GM12801 (cell line): ENCODE results near the gene COL15A1.

Experiments used
- TF ChIP-seq, protein P1 (sequence below): IDR thresholded peaks from one replicate; pipeline ENCODE4 v1.5.1; 2011; ENCODE audit warnings: control low read depth; ENCODE audit not compliant: insufficient read length; ENCODE audit errors: extremely low read depth

COL15A1 gene

DNA sequence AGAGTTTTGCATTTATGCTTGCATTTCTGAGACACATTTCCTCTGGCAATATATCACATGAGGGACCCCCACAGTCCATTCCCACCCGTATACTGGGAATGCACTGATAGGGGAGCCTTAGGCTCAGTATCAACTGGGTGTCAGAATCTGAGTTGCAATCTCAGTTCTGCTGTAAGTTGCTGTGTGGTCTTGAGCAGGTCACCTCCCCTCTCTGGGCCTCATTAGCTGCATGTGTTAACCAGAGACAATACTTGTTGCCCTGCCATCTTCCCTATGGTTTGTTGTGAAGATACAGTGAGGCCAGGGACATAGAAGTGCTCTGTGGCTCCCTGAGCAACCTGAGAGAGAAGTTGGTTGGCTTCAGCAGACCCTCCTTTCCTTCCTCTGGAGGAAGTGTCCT, 105.5 kb downstream of the COL15A1 start:
- TF ChIP-seq, protein P1, sequence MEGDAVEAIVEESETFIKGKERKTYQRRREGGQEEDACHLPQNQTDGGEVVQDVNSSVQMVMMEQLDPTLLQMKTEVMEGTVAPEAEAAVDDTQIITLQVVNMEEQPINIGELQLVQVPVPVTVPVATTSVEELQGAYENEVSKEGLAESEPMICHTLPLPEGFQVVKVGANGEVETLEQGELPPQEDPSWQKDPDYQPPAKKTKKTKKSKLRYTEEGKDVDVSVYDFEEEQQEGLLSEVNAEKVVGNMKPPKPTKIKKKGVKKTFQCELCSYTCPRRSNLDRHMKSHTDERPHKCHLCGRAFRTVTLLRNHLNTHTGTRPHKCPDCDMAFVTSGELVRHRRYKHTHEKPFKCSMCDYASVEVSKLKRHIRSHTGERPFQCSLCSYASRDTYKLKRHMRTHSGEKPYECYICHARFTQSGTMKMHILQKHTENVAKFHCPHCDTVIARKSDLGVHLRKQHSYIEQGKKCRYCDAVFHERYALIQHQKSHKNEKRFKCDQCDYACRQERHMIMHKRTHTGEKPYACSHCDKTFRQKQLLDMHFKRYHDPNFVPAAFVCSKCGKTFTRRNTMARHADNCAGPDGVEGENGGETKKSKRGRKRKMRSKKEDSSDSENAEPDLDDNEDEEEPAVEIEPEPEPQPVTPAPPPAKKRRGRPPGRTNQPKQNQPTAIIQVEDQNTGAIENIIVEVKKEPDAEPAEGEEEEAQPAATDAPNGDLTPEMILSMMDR, result no peak

DNA sequence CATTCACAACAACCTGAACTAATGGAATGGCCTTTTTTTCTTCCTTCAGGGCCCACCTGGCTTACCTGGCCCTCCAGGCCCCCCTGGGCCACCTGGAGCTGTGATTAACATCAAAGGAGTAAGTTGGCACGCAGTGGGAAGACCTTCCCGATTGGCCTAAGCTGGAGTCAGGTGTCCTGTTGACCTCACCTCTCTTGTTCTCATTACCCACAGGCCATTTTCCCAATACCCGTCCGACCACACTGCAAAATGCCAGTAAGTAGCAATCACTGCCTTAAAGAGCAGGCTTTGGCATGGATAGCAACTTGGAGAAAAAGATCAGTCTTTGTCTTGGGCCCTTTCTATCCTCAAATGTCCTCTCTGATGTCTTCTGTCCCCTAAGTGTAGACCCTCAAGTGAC, 105.9 kb downstream of the COL15A1 start:
- TF ChIP-seq, protein P1, result no peak

DNA sequence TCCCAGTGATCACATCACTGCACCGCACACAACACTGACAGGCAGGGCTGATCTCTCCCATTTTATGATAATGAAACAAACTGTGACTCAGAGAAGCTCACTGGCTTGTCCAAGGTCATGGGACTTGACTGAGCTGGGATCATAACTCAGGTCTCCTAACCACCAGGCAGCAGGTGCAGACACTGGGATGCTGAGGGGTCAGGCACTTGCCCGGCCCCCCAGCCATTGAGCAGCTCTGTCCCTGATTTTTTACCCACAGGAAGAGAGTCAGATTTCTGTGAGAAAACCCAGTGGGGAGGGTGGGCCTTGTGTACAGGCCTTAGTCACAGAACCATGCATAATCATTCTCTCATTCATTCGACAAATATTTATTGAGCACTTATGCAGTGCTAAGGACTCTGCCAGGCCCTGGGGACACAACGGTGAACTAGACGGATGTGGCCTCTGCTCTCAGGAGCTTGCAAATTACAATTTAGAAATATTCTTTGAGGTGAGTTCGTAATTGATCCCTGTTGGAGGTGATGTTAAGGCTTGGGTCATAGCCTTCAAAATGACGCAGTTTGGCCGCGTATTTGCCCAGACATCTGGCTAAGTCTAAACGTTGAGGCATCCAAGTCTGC, 106.7 kb downstream of the COL15A1 start:
- TF ChIP-seq, protein P1, result no peak

DNA sequence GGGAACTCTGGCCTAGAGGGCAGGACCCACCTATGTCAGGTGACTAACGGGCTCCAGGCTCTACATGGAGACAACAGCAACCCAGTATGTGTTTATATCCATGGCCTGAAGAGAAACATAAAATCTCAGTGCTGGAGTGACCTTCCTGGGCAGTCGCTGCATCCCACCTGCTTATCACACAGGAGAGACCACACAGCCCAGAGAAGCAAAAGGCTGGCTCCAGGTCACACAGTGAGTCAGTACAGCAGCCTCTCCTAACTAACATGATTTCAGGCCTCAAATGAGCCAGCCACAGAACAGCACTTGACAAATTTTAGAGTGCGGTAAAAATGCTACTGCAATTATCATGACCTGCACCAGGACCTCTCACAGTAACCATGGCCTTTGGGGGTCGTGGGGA, 107.2 kb downstream of the COL15A1 start:
- TF ChIP-seq, protein P1, result no peak

DNA sequence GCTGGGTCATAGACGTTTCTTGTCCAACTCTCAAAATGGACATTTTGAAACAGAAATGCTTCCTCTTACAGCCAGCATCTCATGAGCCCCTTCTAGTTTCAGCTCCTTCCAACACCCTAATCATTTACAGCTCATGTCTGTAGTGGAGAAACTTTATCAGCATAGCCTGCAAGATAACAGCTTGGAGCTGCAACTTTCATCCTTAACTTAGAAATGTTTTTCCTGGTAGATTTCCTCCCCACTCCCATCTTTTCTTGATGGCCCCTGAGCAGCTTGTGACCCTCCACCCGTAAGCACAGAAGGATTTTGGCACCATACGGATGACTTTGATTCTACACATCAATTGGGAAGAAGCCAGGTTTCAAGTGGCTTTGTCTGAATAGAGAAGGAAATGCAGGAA, 107.7 kb downstream of the COL15A1 start:
- TF ChIP-seq, protein P1, result no peak

GRCh38 chr9:99051851-99052250, 108.1 kb downstream of the COL15A1 start:
- TF ChIP-seq, protein P1, result no peak

- TF ChIP-seq, protein P1, result no peak
Measured at GRCh38 chr9:99052815-99053715, 109.4 kb downstream of the COL15A1 start.
